Measurements from ENCODE around the gene SMYD1.
"Not testable (repeated sequence)": the region's sequence is repeated elsewhere in the genome, so short reads cannot be mapped to it uniquely, and the experiment has no call there.

DNA sequence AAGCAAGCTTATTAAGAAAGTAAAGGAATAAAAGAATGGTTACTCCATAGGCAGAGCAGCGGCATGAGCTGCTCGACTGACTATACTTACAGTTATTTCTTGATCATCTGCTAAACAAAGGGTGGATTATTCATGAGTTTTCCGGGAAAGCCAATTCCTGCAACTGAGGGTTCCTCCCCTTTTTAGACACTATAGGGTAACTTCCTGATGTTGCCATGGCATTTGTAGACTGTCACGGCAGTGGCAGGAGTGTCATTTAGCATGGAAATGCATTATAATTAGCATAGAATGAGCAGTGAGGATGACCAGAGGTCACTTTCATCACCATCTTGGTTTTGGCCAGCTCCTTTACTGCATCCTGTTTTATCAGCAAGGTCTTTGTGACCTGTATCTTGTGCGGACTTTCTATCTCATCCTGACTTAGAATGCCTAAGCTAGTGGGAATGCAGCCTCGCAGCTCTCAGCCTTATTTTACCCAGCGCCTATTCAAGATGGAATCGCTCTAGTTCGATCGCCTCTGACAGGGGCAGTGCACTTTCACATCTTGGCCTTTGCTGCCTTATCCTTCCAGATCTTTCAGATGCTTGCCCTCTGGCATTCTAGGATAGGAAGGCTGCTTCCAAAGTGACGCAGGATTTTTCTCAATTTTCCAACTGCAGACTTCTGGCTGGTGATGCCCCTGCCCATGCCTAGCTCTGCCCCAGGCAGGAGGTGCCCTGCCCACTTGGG lies 49.4 kb upstream of the SMYD1 start:
- TF ChIP-seq RARB (CRISPR knock-in tag; IDR thresholded peaks at IDR 0.05); ESRRG (CRISPR knock-in tag; IDR thresholded peaks at IDR 0.05); ZNF8 (CRISPR knock-in tag; IDR thresholded peaks at IDR 0.05); ZFP3 (CRISPR knock-in tag; IDR thresholded peaks at IDR 0.05); ARNTL (CRISPR knock-in tag; IDR thresholded peaks at IDR 0.05; ENCODE audit: borderline replicate concordance, low read depth): not testable (repeated sequence)

Measured in SK-N-SH treated with all-trans-retinoic acid at 6 μM for 48 hours (cell line).